HG03469 (cell line): ENCODE data around the gene DNAAF5.
"Not testable (repeated sequence)": the region's sequence is repeated elsewhere in the genome, so short reads cannot be mapped to it uniquely, and the experiment has no call there.

ENCODE experiments used
- ATAC-seq: cut with Tn5 transposase; IDR thresholded peaks from one replicate; pipeline ENCODE4 v1.9.1; 2021; ENCODE audit warnings: mild to moderate bottlenecking, moderate library complexity, moderate number of reproducible peaks; ENCODE audit not compliant: unreplicated experiment

The DNAAF5 gene

DNA sequence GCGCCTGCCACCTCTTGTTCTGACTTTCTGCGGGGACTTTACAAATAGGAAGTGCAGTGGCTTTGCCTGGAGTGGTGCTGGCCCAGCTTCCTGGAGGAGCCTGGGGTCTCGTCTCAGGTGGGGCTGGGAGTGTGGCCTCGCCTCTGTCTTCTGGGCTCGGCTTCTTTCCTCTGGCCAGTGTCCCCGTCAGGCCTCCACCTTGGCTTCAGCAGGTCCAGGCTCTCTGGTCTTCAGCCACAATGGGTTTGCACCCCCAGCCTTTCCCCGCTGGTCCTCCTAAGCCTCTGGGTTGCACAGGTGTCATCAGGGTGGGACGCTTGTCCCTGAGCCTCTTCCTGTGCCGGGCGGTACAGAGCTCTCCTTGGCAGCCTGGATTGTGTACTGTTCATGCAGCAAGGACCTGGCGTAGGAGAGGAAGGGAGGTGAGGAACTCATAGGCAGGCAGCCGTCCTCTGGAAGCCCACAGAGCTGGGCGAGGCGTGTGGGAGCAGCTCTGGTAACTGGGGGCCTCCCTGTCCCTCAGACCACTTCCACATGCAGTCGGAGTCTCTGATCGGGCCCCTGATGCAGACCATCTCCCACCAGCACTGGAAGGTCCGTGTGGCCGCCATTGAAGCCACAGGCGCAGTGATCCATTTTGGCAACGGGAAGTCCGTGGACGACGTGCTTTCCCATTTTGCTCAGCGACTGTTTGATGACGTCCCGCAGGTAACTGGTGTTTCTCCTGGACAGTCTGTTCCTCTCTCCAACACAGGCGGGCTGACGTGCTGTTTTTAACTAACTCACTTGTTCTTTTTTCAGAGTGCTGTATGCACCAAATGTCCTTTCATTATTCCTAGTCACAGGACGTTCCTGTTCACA lies 2.9 kb downstream of the DNAAF5 start:
- ATAC-seq: no peak

DNA sequence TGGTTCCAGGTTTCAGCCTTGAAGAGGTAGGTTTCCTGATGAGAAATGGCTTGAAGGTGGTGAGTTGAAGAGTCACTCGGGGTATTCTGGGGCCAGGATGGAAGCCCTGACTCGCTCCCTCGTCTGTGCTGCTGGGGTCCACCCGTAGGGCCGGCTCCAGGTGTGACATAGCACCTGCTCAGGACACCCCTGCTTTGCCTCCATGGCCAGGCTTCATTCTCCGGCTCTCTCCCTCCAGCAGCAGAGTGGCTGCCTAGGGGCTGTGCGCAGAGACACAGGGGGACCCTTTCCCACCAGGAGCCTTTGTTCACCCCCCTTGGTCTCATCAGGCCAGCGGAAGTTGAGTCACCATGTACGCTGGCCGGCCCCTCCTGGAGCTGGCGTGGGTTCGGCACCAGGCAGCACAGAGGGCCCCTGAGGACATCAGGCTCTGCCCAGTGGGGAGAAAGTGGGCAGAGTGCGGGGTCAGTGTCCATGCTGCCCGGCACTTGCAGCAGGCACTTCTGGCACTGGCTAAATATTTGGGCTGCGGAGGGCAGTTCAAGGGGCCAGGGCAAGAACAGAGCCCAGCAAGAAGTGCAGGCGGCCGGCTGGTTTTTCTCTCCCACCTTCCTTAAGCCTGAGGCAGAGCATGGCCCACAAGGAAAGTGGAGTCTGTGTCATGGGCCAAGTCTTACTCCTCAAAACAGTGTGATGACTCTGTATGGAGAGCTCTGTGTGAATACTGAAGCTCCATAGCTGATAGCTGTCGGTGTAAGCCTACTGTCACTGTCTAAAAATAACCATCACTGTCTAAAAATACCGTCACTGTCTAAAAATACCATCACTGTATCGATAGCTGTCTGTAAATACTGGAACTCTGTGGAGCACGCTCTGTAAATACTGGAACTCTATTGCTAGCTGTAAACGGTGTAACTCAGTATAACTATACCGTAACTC lies 4.3 kb downstream of the DNAAF5 start:
- ATAC-seq: no peak

DNA sequence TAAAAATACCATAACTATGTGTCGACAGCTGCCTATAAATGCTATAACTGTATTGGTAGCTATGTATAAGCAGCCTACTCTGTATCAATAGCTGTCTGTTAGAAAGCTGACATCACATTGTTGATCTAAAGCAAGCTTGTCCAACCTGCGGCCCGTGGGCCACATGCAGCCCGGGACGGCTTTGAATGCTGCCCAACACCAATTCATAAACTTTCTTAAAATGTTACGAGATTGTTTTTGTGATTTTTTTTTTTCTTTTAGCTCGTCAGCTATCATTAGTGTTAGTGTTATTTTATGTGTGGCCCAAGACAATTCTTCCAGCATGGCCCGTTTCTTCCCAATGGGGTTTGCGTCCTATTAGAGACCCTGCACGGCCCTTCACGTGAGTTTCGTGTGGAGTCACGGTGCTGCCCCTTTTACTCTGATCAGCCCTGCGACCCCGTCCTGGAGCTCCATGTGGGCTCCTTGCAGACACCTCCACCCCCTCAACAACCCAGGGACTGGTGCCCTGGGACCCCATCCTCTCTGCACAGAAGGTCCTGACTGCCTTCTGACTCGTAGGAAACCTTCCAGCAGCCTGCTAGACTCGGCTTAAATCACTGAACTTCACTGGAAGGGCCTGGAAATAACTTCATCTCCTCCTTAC lies 5.1 kb downstream of the DNAAF5 start:
- ATAC-seq: no peak

DNA sequence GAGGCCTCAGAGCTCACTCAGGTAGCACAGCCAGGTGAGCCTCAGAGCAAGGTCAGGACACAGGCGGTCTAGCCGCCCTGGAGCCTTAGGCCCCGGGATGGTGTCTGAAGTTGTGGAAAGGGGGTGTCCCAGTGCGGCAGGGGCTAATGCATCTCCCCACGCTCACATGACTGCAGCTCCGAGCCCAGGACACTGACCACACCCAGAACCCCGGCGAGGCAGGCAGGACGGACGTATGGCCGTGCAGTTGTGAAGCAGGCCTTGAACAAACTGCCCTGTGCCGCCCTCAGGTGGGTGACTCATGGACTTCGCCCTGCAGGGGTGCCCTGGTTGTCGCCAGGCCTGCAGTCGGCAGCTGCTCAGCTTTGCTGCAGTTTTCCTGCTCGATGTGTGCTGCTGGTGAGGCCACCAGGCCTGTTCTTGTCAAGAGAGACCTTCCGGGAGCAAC lies 5.6 kb downstream of the DNAAF5 start:
- ATAC-seq: no peak

DNA sequence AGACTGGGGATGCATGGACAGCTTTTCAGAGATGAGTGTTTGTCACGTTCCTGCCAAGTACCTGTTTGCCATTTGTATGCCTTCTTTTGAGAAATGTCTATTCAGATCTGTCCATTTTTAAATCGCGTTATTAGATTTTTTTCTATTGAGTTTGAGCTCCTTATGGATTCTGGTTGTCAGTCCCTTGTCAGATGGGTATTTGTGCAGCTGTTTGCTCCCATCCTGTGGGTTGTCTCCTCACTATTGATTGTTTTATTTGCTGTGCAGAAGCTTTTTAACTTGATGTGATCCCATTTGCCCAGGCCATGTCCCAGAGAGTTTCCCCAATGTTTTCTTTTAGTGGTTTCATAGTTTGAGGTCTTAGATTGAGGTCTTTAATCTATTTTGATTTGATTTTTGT lies 6.1 kb downstream of the DNAAF5 start:
- ATAC-seq: no peak

DNA sequence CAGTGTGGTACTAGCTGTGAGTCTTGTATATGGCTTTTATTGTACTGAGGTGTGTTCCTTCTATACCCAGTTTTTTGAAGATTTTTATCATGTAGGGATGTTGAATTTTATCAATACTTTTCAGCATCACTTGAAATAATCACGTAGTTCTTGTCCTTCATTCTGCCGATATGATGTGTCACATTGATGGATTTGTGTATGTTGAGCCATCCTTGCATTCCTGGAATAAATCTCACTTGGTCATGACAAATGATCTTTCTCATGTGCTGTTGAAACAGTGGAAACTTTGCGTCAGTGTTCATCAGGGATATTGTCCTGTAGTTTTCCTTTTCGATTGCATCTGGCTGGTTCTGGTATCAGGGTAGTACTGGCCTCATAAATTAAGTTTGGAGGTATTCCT lies 7.7 kb downstream of the DNAAF5 start:
- ATAC-seq: no peak

DNA sequence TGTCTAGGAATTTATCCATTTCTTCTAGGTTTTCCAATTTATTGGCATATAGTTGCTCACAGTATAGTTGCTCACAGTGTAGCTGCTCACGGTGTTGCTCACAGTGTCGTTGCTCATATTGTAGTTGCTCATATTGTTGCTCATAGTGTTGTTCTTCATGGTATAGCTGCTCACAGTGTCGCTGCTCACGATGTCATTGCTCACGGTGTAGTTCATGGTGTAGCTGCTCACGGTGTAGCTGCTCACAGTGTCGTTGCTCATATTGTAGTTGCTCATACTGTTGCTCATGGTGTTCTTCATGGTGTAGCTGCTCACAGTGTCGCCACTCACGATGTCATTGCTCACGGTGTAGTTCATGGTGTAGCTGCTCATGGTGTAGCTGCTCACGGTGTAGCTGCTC lies 8.3 kb downstream of the DNAAF5 start:
- ATAC-seq: no peak

DNA sequence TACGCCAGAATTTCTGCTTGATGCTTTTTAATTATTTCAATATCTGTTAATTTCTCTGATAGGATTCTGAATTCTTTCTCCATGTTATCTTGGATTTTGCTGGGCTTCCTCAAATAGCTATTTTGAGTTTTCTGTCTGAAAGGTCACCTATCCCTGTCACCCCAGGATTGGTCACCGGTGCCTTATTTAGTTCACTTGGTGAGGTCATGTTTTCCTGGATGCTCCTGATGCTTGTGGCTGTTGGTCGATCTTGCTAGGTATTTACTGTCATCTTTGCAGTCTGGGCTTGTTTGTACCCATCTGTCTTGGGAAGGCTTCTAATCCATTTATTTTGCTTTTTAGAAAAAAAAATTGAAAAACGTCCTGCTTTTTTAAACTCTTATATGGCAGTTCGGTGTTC lies 11.7 kb downstream of the DNAAF5 start:
- no peak for ATAC-seq

DNA sequence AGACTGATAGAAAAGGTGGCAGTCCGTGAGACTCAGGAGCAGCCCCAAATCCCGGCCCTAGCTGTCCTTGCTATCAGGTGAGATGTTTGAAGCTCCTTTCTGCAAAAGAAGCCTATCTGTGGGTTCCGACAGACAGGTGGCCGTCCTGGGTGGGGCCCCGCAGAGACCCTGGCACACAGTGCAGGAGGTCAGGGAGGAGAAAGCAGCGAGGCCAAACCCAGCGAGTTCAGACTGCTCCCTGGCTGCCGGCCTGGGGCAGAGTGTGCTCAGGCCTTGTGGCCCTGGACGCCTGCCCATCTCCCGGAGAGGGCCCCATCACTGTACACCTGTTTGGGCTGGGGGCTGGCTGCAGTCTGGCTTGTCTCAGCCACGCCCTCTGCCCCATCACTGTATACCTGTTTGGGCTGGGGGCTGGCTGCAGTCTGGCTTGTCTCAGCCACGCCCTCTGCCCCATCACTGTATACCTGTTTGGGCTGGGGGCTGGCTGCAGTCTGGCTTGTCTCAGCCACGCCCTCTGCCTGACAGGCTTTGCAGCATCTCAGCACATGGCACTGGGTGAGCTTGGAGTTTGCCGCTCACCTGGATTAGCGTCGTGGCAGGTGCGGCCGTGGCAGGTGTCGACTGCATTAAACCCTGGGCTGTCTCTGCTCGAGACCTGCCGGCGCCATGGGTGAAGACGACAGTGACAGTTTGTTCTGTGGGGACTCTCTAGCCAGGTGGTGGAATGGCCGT lies 12.4 kb downstream of the DNAAF5 start:
- ATAC-seq: no peak

DNA sequence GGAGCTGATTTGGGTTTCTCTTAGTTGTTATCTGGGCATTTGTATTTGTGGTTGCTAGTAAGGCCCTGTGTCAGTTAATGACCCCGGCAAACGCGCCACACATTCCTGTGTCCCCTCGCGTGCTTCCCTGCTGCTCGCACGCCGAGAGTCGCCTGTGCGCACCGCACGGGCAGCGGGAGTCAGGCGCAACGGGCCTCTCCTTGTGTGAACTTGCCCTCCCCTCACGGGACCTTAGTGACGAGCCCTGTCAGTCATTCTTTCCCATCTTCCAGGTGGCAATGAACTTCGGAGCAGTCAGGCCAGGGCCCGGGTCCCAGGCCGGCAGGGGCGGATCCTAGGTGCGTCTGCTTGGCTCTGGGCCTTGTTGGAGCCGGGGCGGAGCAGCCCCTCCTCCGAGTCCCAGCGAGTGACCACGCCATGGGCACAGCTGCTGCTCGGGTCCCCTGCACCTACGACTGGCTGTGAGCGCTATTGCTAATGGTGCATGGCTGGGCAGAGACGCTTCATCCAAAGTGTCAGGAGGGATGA lies 13.0 kb downstream of the DNAAF5 start:
- no peak for ATAC-seq

DNA sequence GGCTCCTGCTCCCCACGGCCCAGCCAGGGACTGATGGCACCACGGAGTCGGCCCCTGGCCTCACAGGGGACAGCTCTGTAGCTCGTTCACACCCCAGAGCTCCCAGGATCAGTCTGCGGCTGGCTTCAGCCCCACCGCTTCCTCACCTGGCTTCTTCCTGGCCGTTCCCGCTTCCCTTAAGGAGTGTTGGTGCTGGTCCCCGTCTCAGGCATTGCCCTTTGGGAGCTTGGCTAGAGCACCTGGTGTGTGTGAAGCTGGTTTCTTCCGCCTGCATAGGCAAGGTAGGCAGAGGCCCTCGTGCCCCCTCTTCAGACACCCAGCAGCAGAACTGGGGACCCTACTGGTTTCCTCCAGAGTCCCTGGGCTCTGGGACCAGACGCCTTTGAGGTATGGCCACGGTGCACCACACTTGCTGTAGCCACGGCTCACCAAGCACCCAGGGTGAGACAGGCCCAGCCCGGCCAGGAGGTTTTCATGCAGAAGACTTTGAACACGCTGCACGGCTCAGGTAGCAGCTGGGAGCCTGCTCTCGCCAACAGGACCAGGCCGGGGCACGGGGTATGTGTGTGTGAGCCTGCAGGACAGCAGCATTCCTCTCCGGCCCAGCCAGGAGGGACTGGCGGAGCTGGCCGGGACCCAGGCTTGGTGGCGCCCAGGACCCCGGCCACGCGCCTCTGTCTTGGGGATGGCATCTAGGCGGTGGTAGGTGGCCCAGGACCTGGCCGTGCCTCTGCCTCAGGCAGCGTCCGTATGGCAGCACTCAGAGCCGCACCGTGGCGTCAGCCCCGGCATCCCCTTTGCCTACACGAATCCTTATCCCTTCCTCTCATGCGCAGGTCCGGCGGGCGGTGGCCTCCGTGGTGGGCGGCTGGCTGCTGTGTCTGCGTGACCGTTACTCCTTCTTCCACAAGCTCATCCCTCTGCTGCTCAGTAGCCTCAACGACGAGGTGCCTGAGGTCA lies 13.8 kb downstream of the DNAAF5 start:
- ATAC-seq: no peak

DNA sequence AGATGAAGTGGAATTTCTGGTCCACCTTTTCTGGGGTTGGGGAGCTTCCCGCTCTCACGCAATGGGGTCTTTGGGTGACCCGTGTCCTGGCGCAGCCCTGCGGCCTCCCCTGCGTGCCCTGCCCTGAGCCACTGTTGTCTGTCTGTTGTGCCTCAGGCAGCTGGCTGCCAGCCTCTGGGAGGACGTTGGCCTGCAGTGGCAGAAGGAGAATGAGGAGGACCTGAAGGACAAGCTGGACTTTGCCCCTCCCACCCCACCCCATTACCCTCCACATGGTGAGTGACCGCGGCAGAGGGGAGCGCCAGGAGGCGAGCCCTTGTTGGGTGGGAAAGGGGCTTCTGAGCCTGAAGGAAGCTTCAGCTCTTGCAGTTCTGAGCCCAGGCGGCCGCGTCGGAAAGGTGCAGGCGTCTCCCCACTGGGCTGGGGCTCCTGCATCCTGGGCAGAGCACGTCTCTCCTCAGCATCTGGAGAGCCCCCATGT lies 14.7 kb downstream of the DNAAF5 start:
- no peak for ATAC-seq

DNA sequence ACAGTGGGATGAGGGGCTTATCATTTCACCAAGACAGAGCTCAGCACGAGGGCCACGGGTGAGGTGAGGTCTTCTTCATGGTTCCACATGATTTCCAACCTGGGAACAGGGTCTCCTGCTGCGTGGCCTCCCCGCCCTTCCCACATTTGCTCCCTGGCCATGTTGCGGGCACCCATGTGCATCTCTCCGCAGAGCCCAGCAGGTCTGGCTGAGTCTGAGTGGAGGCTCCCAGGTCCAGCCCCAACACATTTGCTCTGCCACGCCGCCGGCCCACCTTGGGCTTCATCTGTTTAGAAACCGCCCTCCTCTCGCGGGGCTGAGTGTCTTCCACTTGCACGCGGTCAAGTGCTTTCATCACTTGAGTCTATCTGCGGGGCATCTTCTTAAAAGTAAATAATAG lies 15.4 kb downstream of the DNAAF5 start:
- ATAC-seq: no peak

DNA sequence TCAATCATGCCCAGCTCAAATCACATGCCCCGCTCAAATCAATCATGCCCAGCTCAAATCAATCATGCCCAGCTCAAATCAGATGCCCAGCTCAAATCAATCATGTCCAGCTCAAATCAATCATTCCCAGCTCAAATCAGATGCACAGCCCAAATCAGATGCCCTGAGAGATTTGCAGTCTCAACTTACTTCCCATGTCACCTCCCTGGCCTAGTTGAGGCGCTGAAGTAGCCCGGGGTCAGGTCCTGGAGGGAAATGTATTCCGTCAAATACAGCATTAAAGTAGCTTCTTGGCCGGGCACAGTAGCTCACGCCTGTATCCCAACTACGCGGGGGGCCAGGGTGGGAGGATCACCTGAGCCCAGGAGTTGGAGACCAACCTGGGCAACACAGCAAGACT lies 16.3 kb downstream of the DNAAF5 start:
- ATAC-seq: no peak

DNA sequence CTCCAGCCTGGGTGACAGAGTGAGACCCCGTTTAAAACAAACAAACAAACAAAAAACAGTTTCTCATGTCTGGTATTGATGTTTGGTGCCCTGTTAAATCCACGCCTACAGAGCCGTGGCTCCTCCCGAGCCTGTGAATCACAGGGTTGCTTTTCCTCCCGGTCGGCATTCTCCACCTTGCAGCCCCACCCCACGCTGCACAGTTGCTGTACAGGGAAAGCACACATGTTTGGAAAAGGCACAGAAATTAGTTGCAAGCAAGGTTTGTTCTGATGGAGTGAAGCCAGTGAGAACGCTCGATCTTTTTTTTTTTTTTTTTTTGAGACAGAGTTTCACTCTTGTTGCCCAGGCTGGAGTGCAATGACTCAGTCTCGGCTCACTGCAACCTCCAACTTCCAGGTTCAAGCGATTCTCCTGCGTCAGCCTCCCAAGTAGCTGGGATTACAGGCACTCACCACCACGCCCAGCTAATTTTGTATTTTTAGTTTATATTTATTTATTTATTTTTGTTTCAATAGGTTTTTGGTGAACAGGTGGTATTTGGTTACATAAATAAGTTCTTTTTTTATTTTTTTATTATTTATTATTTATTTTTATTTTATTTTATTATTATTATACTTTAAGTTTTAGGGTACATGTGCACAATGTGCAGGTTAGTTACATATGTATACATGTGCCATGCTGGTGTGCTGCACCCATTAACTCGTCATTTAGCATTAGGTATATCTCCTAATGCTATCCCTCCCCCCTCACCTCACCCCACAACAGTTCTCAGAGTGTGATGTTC lies 17.0 kb downstream of the DNAAF5 start:
- ATAC-seq: not testable (repeated sequence)

DNA sequence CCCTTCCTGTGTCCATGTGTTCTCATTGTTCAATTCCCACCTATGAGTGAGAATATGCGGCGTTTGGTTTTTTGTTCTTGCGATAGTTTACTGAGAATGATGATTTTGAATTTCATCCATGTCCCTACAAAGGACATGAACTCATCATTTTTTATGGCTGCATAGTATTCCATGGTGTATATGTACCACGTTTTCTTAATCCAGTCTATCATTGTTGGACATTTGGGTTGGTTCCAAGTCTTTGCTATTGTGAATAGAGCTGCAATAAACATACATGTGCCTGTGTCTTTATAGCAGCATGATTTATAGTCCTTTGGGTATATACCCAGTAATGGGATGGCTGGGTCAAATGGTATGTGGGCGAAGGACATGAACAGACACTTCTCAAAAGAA lies 17.6 kb downstream of the DNAAF5 start:
- not testable (repeated sequence) for ATAC-seq

DNA sequence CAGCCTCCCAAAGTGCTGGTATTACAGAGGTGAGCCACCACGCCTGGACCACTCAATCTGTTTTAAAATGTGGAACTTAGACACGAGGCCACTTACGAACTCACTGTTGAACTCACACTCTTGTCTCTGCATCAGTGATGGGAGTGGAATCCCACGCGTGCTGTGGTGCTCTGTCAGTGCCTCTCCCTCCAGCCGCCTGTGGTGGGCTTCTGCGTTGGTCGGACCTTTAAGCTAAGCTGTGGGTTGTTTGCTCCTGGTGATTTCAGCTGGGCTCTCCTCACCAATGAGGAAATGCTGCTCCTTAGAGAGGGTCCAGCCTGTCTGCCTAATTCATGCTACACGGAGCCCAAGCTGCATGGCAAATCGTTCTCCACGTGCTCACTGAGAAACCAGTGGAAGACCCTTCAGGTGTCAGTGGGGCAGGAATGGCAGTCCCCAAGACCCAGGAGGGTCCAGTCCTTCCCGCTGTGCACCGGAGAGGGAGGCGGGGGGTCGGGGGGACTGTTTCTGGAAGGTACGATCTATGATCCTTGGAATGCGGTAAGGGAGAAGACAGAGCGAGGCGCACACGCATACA lies 18.4 kb downstream of the DNAAF5 start:
- no peak for ATAC-seq
